Measurements from ENCODE around the gene PTPRA.

GRCh38 chr20:3077618-3078134 lies 204.4 kb downstream of the PTPRA start:
- TF ChIP-seq, protein P1, sequence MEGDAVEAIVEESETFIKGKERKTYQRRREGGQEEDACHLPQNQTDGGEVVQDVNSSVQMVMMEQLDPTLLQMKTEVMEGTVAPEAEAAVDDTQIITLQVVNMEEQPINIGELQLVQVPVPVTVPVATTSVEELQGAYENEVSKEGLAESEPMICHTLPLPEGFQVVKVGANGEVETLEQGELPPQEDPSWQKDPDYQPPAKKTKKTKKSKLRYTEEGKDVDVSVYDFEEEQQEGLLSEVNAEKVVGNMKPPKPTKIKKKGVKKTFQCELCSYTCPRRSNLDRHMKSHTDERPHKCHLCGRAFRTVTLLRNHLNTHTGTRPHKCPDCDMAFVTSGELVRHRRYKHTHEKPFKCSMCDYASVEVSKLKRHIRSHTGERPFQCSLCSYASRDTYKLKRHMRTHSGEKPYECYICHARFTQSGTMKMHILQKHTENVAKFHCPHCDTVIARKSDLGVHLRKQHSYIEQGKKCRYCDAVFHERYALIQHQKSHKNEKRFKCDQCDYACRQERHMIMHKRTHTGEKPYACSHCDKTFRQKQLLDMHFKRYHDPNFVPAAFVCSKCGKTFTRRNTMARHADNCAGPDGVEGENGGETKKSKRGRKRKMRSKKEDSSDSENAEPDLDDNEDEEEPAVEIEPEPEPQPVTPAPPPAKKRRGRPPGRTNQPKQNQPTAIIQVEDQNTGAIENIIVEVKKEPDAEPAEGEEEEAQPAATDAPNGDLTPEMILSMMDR (IDR thresholded peaks at IDR 0.05): no peak
- TF ChIP-seq POLR2A (IDR thresholded peaks at IDR 0.05): no peak

All from adrenal gland (tissue), 5 donors.